MCF 10A (cell line): Measurements from ENCODE around the gene PCNP. TPM values are rescaled to one million over a fixed set of nuclear protein-coding genes. Genes with fewer than 3 reads are reported as not detected.
"Not testable (repeated sequence)": the region's sequence is repeated elsewhere in the genome, so short reads cannot be mapped to it uniquely, and the experiment has no call there.

ENCODE experiments used
- BruUV-seq: library from RNA; stranded (reverse); fragments of 400-500 nt; replicated peaks from 2 replicates; lab custom pipeline; 2021; lab: Mats Ljungman, UMichigan
- CTCF ChIA-PET: fragments of 300-600 bp; sonication (Branson Sonifier 250); formaldehyde crosslinking; extraction: SDS; loops from one replicate; lab custom pipeline; 2021; ENCODE audit warnings: antibody characterized with exemption, inconsistent platforms; lab: Yijun Ruan, JAX
- POLR2A ChIA-PET: fragments of 300-600, 350-650 bp; sonication (Branson Sonifier 250); formaldehyde crosslinking; extraction: SDS; loops from one replicate; lab custom pipeline; 2020; ENCODE audit warnings: antibody characterized with exemption, inconsistent platforms; lab: Yijun Ruan, JAX
- DNase-seq: peaks from one replicate; pipeline ENCODE4 v3.0.0-alpha.2; 2018; ENCODE audit not compliant: unreplicated experiment
- H3K27ac Mint-ChIP-seq: one replicate; pipeline ENCODE4 v1.8.0; 2022; ENCODE audit warnings: mild to moderate bottlenecking, low read depth, mixed read lengths; ENCODE audit not compliant: unreplicated experiment
- H3K27me3 Mint-ChIP-seq: one replicate; pipeline ENCODE4 v1.8.0; 2022; ENCODE audit warnings: mixed read lengths; ENCODE audit not compliant: insufficient read depth, unreplicated experiment
- H3K36me3 Mint-ChIP-seq: one replicate; pipeline ENCODE4 v1.8.0; 2022; ENCODE audit warnings: mild to moderate bottlenecking, moderate library complexity, mixed read lengths; ENCODE audit not compliant: insufficient read depth, unreplicated experiment
- H3K4me1 Mint-ChIP-seq: one replicate; pipeline ENCODE4 v1.8.0; 2022; ENCODE audit warnings: mixed read lengths; ENCODE audit not compliant: insufficient read depth, unreplicated experiment
- H3K4me3 Mint-ChIP-seq: one replicate; pipeline ENCODE4 v1.8.0; 2022; ENCODE audit warnings: mild to moderate bottlenecking, moderate library complexity, mixed read lengths; ENCODE audit not compliant: unreplicated experiment
- H3K9me3 Mint-ChIP-seq: one replicate; pipeline ENCODE4 v1.8.0; 2022; ENCODE audit warnings: mixed read lengths; ENCODE audit not compliant: unreplicated experiment
- CTCF ChIP-seq: fragments of 200-600 bp; IDR thresholded peaks from one replicate; pipeline ENCODE4 v1.8.0; 2022; ENCODE audit warnings: antibody characterized with exemption, mild to moderate bottlenecking; ENCODE audit not compliant: unreplicated experiment
- intact Hi-C: fragments of 100-400 bp; cut with micrococcal nuclease; formaldehyde crosslinking; loops from 2 replicates; pipeline ENCODE4 v1.14.1; 2022
- total RNA-seq: library from RNA; stranded (reverse); gene quantifications from 2 replicates; pipeline ENCODE4 v1.2.3, GENCODE V29; 2022

Gene PCNP
- total RNA-seq, 1 experiment from 2014 or later, result 229 TPM

- Mint-ChIP-seq H3K27ac (no peak overlapping the region), H3K9me3 (no peaks in the 10 kb centered on the region), H3K27me3 (no peaks in the 10 kb centered on the region), H3K4me3 (no peak overlapping the region), H3K36me3 (no peaks in the 10 kb centered on the region), H3K4me1 (no peaks in the 10 kb centered on the region)
- POLR2A ChIA-PET, result no interaction called here
- intact Hi-C loops, result no loop called here
- DNase-seq, result no peak
- BruUV-seq, result no TSS peak
- no peak for TF ChIP-seq CTCF
- CTCF ChIA-PET, result no interaction called here
These were observed 51.9 kb downstream of the PCNP start for GRCh38 chr3:101625879-101626278.

- Mint-ChIP-seq H3K27ac (no peak overlapping the region), H3K4me3 (no peak overlapping the region), H3K36me3 (no peaks in the 10 kb centered on the region), H3K27me3 (no peaks in the 10 kb centered on the region), H3K9me3 (no peaks in the 10 kb centered on the region), H3K4me1 (no peaks in the 10 kb centered on the region)
- TF ChIP-seq CTCF, result no peak
- POLR2A ChIA-PET, result no interaction called here
- intact Hi-C loops, result no loop called here
- no TSS peak for BruUV-seq
- DNase-seq, result no peak
- CTCF ChIA-PET, result no interaction called here
These were observed 55.2 kb downstream of the PCNP start for GRCh38 chr3:101629219-101629618.

GRCh38 chr3:101631098-101631796 lies 57.3 kb downstream of the PCNP start:
- no peak overlapping the region for H3K4me3 Mint-ChIP-seq
- ChIA-PET CTCF (interaction anchor here (0.6 to 1.7 kb wide), 4 partner anchors 18 to 1988 kb away, joined by 3 to 4 read pairs (median 4); partner anchors contain the start of gene PCNP), POLR2A (interaction anchor here (0.6 to 0.7 kb wide), 3 partner anchors 15 to 56 kb away, joined by 3 to 5 read pairs (median 3); no protein-coding TSS in a partner anchor)
- BruUV-seq, result no TSS peak
- no peaks in the 10 kb centered on the region for H3K27me3 Mint-ChIP-seq
- H3K36me3 Mint-ChIP-seq, result peaks cover 7% of the 10 kb centered on the region
- intact Hi-C loops, result no loop called here
- DNase-seq, result no peak
- TF ChIP-seq CTCF, result no peak
- H3K4me1 Mint-ChIP-seq, result peaks cover 1% of the 10 kb centered on the region
- no peaks in the 10 kb centered on the region for H3K9me3 Mint-ChIP-seq
- no peak overlapping the region for H3K27ac Mint-ChIP-seq

GRCh38 chr3:101631959-101632358 lies 58.0 kb downstream of the PCNP start:
- BruUV-seq, H3K27ac Mint-ChIP-seq, DNase-seq, H3K4me3 Mint-ChIP-seq, H3K27me3 Mint-ChIP-seq, intact Hi-C loops, H3K36me3 Mint-ChIP-seq, H3K4me1 Mint-ChIP-seq, H3K9me3 Mint-ChIP-seq: not testable (repeated sequence)
- ChIA-PET CTCF (interaction anchor here (0.8 to 1.7 kb wide), 2 partner anchors 58 to 76 kb away, joined by 3 to 4 read pairs; partner anchors contain the start of gene PCNP), POLR2A (interaction anchor here (0.6 to 0.7 kb wide), 2 partner anchors 16 to 57 kb away, joined by 3 read pairs; no protein-coding TSS in a partner anchor)
